NCI-H2107 treated with DMSO at 0.1 percent for 48 hours (cell line): Measurements from ENCODE around the gene GALE.
"Not testable (repeated sequence)": the region's sequence is repeated elsewhere in the genome, so short reads cannot be mapped to it uniquely, and the experiment has no call there.

ENCODE experiments used
- DNase-seq: peaks from one replicate; lab custom pipeline; 2025; ENCODE audit not compliant: unreplicated experiment; lab: John Stamatoyannopoulos, UW

The GALE gene

GRCh38 chr1:23800400-23801337, at the start of gene GALE:
Gene GALE (minus strand): TSS chr1:23800754. CDS start chr1:23799007, 1,747 bp downstream.
- DNase-seq = peak; percentile 90

GRCh38 chr1:23848673-23849616, 48.4 kb upstream of the GALE start:
- no peak for DNase-seq

GRCh38 chr1:23847482-23848095, 47.0 kb upstream of the GALE start:
- not testable (repeated sequence) for DNase-seq

GRCh38 chr1:23845163-23845562, 44.6 kb upstream of the GALE start:
- DNase-seq = no peak

- no peak for DNase-seq
These were observed 43.1 kb upstream of the GALE start for GRCh38 chr1:23843644-23844043.

GRCh38 chr1:23838401-23838866, 37.9 kb upstream of the GALE start:
- DNase-seq = peak; percentile 13

- DNase-seq = no peak
These were observed 37.4 kb upstream of the GALE start for GRCh38 chr1:23837908-23838307.

GRCh38 chr1:23836037-23836436, 35.5 kb upstream of the GALE start:
- no peak for DNase-seq

GRCh38 chr1:23834156-23834555, 33.6 kb upstream of the GALE start:
- DNase-seq = not testable (repeated sequence)

- no peak for DNase-seq
These were observed 27.2 kb upstream of the GALE start for GRCh38 chr1:23827717-23828116.

- DNase-seq = not testable (repeated sequence)
These were observed 26.0 kb upstream of the GALE start for GRCh38 chr1:23826590-23826989.

- peak; percentile 8 for DNase-seq
These were observed 25.4 kb upstream of the GALE start for GRCh38 chr1:23825762-23826522.

GRCh38 chr1:23825076-23825761, 24.7 kb upstream of the GALE start, which contains the start of gene HMGCL:
Gene HMGCL (minus strand): TSS chr1:23825429. CDS start chr1:23825415, 14 bp downstream.
- DNase-seq = peak; percentile 87

- no peak for DNase-seq
These were observed 24.1 kb upstream of the GALE start for GRCh38 chr1:23824711-23825075.

GRCh38 chr1:23823767-23824166, 23.2 kb upstream of the GALE start:
- no peak for DNase-seq

- DNase-seq = no peak
These were observed 17.1 kb upstream of the GALE start for GRCh38 chr1:23817633-23818032.

GRCh38 chr1:23816906-23817305, 16.4 kb upstream of the GALE start:
- no peak for DNase-seq

GRCh38 chr1:23816361-23816760, 15.8 kb upstream of the GALE start:
- DNase-seq = no peak

- no peak for DNase-seq
These were observed 13.5 kb upstream of the GALE start for GRCh38 chr1:23814016-23814415.
